SK-N-SH treated with all-trans-retinoic acid at 6 μM for 48 hours (cell line): ENCODE data around the gene CFAP74.

ENCODE experiments used
- ATAC-seq: fragments of 200-7000 bp; cut with Tn5 transposase; 3 replicates; pipeline ENCODE4 v1.9.1; 2020; ENCODE audit warnings: mild to moderate bottlenecking, moderate library complexity
- ARNTL ChIP-seq: fragments of 450-650 bp; formaldehyde crosslinking; IDR thresholded peaks from 2 replicates; pipeline ENCODE4 v1.5.0; 2020; ENCODE audit warnings: low read depth, mild to moderate bottlenecking, moderate library complexity, borderline replicate concordance
- BACH2 ChIP-seq: fragments of 250-450 bp; sonication (Bioruptor Pico); IDR thresholded peaks from 2 replicates; pipeline ENCODE4 v1.9.0; 2021; ENCODE audit warnings: mild to moderate bottlenecking, borderline replicate concordance
- CSDC2 ChIP-seq: fragments of 250-450 bp; sonication (Bioruptor Pico); IDR thresholded peaks from 2 replicates; pipeline ENCODE4 v1.5.0; 2020; ENCODE audit warnings: mild to moderate bottlenecking, moderate library complexity
- CSRNP3 ChIP-seq: fragments of 250-450 bp; sonication (Bioruptor Pico); IDR thresholded peaks from 2 replicates; pipeline ENCODE4 v1.5.1; 2021; ENCODE audit warnings: mild to moderate bottlenecking, moderate library complexity
- ESRRG ChIP-seq: fragments of 250-450 bp; sonication (Bioruptor Pico); IDR thresholded peaks from 2 replicates; pipeline ENCODE4 v1.6.1; 2021; ENCODE audit warnings: mild to moderate bottlenecking
- GLIS3 ChIP-seq: fragments of 250-450 bp; sonication (Bioruptor Pico); IDR thresholded peaks from 2 replicates; pipeline ENCODE4 v1.5.0; 2020; ENCODE audit warnings: mild to moderate bottlenecking, moderate library complexity
- ISL1 ChIP-seq: fragments of 250-450 bp; sonication (Bioruptor Pico); IDR thresholded peaks from 2 replicates; pipeline ENCODE4 v2.1.2; 2022; ENCODE audit warnings: mild to moderate bottlenecking, moderate library complexity
- OSR1 ChIP-seq: fragments of 250-450 bp; sonication (Bioruptor Pico); IDR thresholded peaks from 2 replicates; pipeline ENCODE4 v1.8.0; 2022; ENCODE audit warnings: moderate library complexity, mild to moderate bottlenecking, inconsistent platforms
- PPARA ChIP-seq: fragments of 250-450 bp; sonication (Bioruptor Pico); IDR thresholded peaks from 2 replicates; pipeline ENCODE4 v1.5.0; 2020; ENCODE audit warnings: mild to moderate bottlenecking, borderline replicate concordance
- RARB ChIP-seq: fragments of 250-450 bp; sonication (Bioruptor Pico); IDR thresholded peaks from 2 replicates; pipeline ENCODE4 v1.8.0; 2021; ENCODE audit warnings: mild to moderate bottlenecking, moderate library complexity
- SNAI2 ChIP-seq: fragments of 250-450 bp; sonication (Bioruptor Pico); IDR thresholded peaks from 2 replicates; pipeline ENCODE4 v1.5.0; 2020; ENCODE audit warnings: mild to moderate bottlenecking, moderate library complexity
- TCF4 ChIP-seq: fragments of 250-450 bp; sonication (Bioruptor Pico); IDR thresholded peaks from 2 replicates; pipeline ENCODE4 v1.8.0; 2021; ENCODE audit warnings: mild to moderate bottlenecking, moderate library complexity, borderline replicate concordance
- TOX ChIP-seq: fragments of 250-450 bp; sonication (Bioruptor Pico); IDR thresholded peaks from 2 replicates; pipeline ENCODE4 v1.8.0; 2021; ENCODE audit warnings: mild to moderate bottlenecking, moderate library complexity, borderline replicate concordance
- ZC3H10 ChIP-seq: fragments of 250-450 bp; sonication (Bioruptor Pico); IDR thresholded peaks from 2 replicates; pipeline ENCODE4 v1.5.1; 2021; ENCODE audit warnings: mild to moderate bottlenecking, moderate library complexity
- ZFP3 ChIP-seq: fragments of 250-450 bp; sonication (Bioruptor Pico); IDR thresholded peaks from 2 replicates; pipeline ENCODE4 v1.5.0; 2020; ENCODE audit warnings: mild to moderate bottlenecking, moderate library complexity
- ZFP30 ChIP-seq: fragments of 450-650 bp; formaldehyde crosslinking; IDR thresholded peaks from 2 replicates; pipeline ENCODE4 v1.5.0; 2022; ENCODE audit warnings: mild to moderate bottlenecking, moderate library complexity
- ZNF565 ChIP-seq: fragments of 450-650 bp; formaldehyde crosslinking; conservative IDR thresholded peaks from 2 replicates; pipeline ENCODE4 v1.5.0; 2020; ENCODE audit warnings: low read depth, mild to moderate bottlenecking, moderate library complexity
- ZNF70 ChIP-seq: fragments of 450-650 bp; formaldehyde crosslinking; IDR thresholded peaks from 2 replicates; pipeline ENCODE4 v1.5.0; 2020; ENCODE audit warnings: mild to moderate bottlenecking, moderate library complexity
- ZNF8 ChIP-seq: fragments of 450-650 bp; formaldehyde crosslinking; IDR thresholded peaks from 2 replicates; pipeline ENCODE4 v1.5.0; 2020; ENCODE audit warnings: mild to moderate bottlenecking, moderate library complexity
- TF ChIP-seq, protein P1 (sequence below): fragments of 250-450 bp; sonication (Bioruptor Pico); IDR thresholded peaks from 2 replicates; pipeline ENCODE4 v1.5.1; 2020; ENCODE audit warnings: low read depth, mild to moderate bottlenecking, moderate library complexity
- TF ChIP-seq, protein P2 (sequence below): fragments of 250-450 bp; sonication (Bioruptor Pico); IDR thresholded peaks from 2 replicates; pipeline ENCODE4 v1.8.0; 2020; ENCODE audit warnings: mild to moderate bottlenecking, moderate library complexity, borderline replicate concordance
- TF ChIP-seq, protein P3 (sequence below): fragments of 250-450 bp; sonication (Bioruptor Pico); IDR thresholded peaks from 2 replicates; pipeline ENCODE4 v1.8.0; 2021; ENCODE audit warnings: low read depth, mild to moderate bottlenecking, moderate library complexity, borderline replicate concordance
- TF ChIP-seq, protein P4 (sequence below): fragments of 250-450 bp; sonication (Bioruptor Pico); IDR thresholded peaks from 2 replicates; pipeline ENCODE4 v1.5.0; 2020; ENCODE audit warnings: mild to moderate bottlenecking, moderate library complexity

CFAP74 gene

GRCh38 chr1:1939296-1940122 is 64.1 kb downstream of the CFAP74 start:
- ATAC-seq: no peak

DNA sequence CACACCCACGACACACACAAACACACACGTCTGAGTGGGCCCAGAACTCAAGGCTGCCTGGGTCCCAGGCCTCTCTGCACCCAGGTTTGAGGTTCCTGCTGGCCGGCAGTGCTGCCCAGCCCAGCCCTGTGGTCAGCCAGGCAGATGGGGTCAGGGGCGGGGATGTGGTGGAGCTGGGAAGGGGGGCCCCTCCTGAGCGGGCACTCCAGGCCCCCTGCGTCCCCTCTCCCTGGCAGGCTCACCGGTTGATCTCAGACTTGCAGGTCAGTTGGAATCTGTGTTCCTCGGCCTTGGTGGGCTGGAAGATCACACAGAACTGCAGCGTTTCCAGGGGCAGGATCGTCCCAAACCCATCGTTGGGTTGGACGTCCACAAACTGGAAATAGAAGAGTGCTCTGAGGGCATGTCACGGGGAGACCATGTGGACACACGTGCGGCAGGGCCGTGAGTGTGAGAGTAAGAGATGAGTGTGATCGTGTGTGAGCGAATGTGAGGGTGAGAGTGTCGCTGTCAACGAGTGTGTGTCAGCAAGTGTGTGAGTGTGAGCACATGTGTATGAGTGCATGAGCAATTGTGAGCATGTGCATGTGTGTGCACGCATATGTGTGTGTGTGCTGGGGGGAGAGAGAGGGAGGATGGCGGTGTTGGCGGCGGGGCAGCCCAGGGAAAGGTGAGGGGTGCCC is 64.8 kb downstream of the CFAP74 start:
- no peak for ATAC-seq
- no peak for TF ChIP-seq SNAI2 (CRISPR knock-in tag)
- no peak for TF ChIP-seq PPARA
- TF ChIP-seq, protein P1, sequence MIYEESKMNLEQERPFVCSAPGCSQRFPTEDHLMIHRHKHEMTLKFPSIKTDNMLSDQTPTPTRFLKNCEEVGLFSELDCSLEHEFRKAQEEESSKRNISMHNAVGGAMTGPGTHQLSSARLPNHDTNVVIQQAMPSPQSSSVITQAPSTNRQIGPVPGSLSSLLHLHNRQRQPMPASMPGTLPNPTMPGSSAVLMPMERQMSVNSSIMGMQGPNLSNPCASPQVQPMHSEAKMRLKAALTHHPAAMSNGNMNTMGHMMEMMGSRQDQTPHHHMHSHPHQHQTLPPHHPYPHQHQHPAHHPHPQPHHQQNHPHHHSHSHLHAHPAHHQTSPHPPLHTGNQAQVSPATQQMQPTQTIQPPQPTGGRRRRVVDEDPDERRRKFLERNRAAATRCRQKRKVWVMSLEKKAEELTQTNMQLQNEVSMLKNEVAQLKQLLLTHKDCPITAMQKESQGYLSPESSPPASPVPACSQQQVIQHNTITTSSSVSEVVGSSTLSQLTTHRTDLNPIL (CRISPR knock-in tag): no peak
- TF ChIP-seq, protein P2, sequence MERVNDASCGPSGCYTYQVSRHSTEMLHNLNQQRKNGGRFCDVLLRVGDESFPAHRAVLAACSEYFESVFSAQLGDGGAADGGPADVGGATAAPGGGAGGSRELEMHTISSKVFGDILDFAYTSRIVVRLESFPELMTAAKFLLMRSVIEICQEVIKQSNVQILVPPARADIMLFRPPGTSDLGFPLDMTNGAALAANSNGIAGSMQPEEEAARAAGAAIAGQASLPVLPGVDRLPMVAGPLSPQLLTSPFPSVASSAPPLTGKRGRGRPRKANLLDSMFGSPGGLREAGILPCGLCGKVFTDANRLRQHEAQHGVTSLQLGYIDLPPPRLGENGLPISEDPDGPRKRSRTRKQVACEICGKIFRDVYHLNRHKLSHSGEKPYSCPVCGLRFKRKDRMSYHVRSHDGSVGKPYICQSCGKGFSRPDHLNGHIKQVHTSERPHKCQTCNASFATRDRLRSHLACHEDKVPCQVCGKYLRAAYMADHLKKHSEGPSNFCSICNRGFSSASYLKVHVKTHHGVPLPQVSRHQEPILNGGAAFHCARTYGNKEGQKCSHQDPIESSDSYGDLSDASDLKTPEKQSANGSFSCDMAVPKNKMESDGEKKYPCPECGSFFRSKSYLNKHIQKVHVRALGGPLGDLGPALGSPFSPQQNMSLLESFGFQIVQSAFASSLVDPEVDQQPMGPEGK (CRISPR knock-in tag): no peak
- no peak for TF ChIP-seq ZNF8 (CRISPR knock-in tag)
- no peak for TF ChIP-seq BACH2 (CRISPR knock-in tag)
- TF ChIP-seq ZNF70 (CRISPR knock-in tag): no peak
- TF ChIP-seq RARB (CRISPR knock-in tag): no peak
- no peak for TF ChIP-seq TOX
- TF ChIP-seq, protein P3, sequence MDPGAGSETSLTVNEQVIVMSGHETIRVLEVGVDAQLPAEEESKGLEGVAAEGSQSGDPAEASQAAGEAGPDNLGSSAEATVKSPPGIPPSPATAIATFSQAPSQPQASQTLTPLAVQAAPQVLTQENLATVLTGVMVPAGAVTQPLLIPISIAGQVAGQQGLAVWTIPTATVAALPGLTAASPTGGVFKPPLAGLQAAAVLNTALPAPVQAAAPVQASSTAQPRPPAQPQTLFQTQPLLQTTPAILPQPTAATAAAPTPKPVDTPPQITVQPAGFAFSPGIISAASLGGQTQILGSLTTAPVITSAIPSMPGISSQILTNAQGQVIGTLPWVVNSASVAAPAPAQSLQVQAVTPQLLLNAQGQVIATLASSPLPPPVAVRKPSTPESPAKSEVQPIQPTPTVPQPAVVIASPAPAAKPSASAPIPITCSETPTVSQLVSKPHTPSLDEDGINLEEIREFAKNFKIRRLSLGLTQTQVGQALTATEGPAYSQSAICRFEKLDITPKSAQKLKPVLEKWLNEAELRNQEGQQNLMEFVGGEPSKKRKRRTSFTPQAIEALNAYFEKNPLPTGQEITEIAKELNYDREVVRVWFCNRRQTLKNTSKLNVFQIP (CRISPR knock-in tag): no peak
- no peak for TF ChIP-seq GLIS3 (CRISPR knock-in tag)
- no peak for TF ChIP-seq ZNF565
- no peak for TF ChIP-seq CSDC2 (CRISPR knock-in tag)

More at GRCh38 chr1:1939296-1940122, 64.1 kb downstream of the CFAP74 start:
- TF ChIP-seq, protein P2 (CRISPR knock-in tag): no peak
- no peak for TF ChIP-seq PPARA
- TF ChIP-seq ZFP3: no peak
- TF ChIP-seq, protein P3 (CRISPR knock-in tag): no peak
- TF ChIP-seq ARNTL: no peak
- no peak for TF ChIP-seq GLIS3 (CRISPR knock-in tag)
- no peak for TF ChIP-seq SNAI2 (CRISPR knock-in tag)
- TF ChIP-seq ZC3H10 (CRISPR knock-in tag): no peak
- no peak for TF ChIP-seq OSR1 (CRISPR knock-in tag)
- TF ChIP-seq, protein P4, sequence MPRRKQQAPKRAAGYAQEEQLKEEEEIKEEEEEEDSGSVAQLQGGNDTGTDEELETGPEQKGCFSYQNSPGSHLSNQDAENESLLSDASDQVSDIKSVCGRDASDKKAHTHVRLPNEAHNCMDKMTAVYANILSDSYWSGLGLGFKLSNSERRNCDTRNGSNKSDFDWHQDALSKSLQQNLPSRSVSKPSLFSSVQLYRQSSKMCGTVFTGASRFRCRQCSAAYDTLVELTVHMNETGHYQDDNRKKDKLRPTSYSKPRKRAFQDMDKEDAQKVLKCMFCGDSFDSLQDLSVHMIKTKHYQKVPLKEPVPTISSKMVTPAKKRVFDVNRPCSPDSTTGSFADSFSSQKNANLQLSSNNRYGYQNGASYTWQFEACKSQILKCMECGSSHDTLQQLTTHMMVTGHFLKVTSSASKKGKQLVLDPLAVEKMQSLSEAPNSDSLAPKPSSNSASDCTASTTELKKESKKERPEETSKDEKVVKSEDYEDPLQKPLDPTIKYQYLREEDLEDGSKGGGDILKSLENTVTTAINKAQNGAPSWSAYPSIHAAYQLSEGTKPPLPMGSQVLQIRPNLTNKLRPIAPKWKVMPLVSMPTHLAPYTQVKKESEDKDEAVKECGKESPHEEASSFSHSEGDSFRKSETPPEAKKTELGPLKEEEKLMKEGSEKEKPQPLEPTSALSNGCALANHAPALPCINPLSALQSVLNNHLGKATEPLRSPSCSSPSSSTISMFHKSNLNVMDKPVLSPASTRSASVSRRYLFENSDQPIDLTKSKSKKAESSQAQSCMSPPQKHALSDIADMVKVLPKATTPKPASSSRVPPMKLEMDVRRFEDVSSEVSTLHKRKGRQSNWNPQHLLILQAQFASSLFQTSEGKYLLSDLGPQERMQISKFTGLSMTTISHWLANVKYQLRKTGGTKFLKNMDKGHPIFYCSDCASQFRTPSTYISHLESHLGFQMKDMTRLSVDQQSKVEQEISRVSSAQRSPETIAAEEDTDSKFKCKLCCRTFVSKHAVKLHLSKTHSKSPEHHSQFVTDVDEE (CRISPR knock-in tag): no peak
- no peak for TF ChIP-seq CSRNP3 (CRISPR knock-in tag)
- TF ChIP-seq ISL1 (CRISPR knock-in tag): no peak
- no peak for TF ChIP-seq ZNF70 (CRISPR knock-in tag)
- TF ChIP-seq TCF4: no peak
- TF ChIP-seq ZFP30: no peak
- no peak for TF ChIP-seq ZNF8 (CRISPR knock-in tag)
- no peak for TF ChIP-seq ZNF565
- no peak for TF ChIP-seq ESRRG
- no peak for TF ChIP-seq CSDC2 (CRISPR knock-in tag)
